Endodermal cell (in vitro differentiated cells): ENCODE results near the gene CTDSP2. TPM values are rescaled to one million over a fixed set of nuclear protein-coding genes. Genes with fewer than 3 reads are reported as not detected.
A peak's percentile ranks its signal among the peaks of the same experiment; 100 is the strongest.

ENCODE experiments used
- DNase-seq: peaks from one replicate; pipeline ENCODE4 v3.0.0-alpha.2; 2017
- H3K27ac ChIP-seq: 2 replicates; pipeline ENCODE4 v1.5.1; 2013; ENCODE audit warnings: mild to moderate bottlenecking, low read depth, low read length, moderate library complexity
- H3K27me3 ChIP-seq: 2 replicates; pipeline ENCODE4 v1.6.1; 2013; ENCODE audit warnings: mild to moderate bottlenecking, low read length, moderate library complexity; ENCODE audit not compliant: insufficient read depth, control insufficient read depth, poor library complexity, severe bottlenecking
- H3K36me3 ChIP-seq: 2 replicates; pipeline ENCODE4 v1.7.0; 2013; ENCODE audit warnings: mild to moderate bottlenecking, low read length, moderate library complexity; ENCODE audit not compliant: control insufficient read depth, insufficient read depth
- H3K4me1 ChIP-seq: one replicate; pipeline ENCODE4 v1.7.0; 2013; ENCODE audit warnings: low read length; ENCODE audit not compliant: control insufficient read depth, insufficient read depth
- H3K4me3 ChIP-seq: 2 replicates; pipeline ENCODE4 v1.5.1; 2013; ENCODE audit warnings: mild to moderate bottlenecking, low read length, moderate library complexity
- H3K9ac ChIP-seq: 2 replicates; pipeline ENCODE4 v1.6.1; 2013; ENCODE audit warnings: mild to moderate bottlenecking, low read length, moderate library complexity; ENCODE audit not compliant: poor library complexity, severe bottlenecking; ENCODE audit errors: extremely low read depth
- H3K9me3 ChIP-seq: 2 replicates; pipeline ENCODE4 v1.6.1; 2013; ENCODE audit warnings: mild to moderate bottlenecking, low read length, moderate library complexity; ENCODE audit not compliant: control insufficient read depth
- H3K27ac Mint-ChIP-seq: 2 replicates; pipeline ENCODE4 v1.8.0; 2020; ENCODE audit warnings: mixed read lengths
- H3K27me3 Mint-ChIP-seq: 2 replicates; pipeline ENCODE4 v1.8.0; 2021; ENCODE audit warnings: mild to moderate bottlenecking, mixed read lengths; ENCODE audit not compliant: insufficient read depth
- H3K36me3 Mint-ChIP-seq: 2 replicates; pipeline ENCODE4 v1.8.0; 2020; ENCODE audit warnings: low read depth, mixed read lengths
- H3K4me1 Mint-ChIP-seq: 2 replicates; pipeline ENCODE4 v1.8.0; 2020; ENCODE audit warnings: mixed read lengths
- H3K4me3 Mint-ChIP-seq: 2 replicates; pipeline ENCODE4 v1.8.0; 2020; ENCODE audit warnings: mild to moderate bottlenecking, moderate library complexity, mixed read lengths
- H3K9me3 Mint-ChIP-seq: 2 replicates; pipeline ENCODE4 v1.8.0; 2020; ENCODE audit warnings: mild to moderate bottlenecking, mixed read lengths
- WGBS, 2 experiments: methylation state at CpG; one replicate each; pipeline versions ENCODE4 v1.1.5 to v1.1.7; 2013; ENCODE audit warnings: missing lambda C conversion rate in 2 of 2, mixed read lengths in 1 of 2; ENCODE audit not compliant: insufficient coverage in 1 of 2, insufficient read length in 1 of 2; 5-methylcytosine and 5-hydroxymethylcytosine counted together
- total RNA-seq, 2 donors: library from RNA; stranded (reverse); fragmentation: NEBNext Ultra II Directional in 1 of 2; extraction: Animal tissue kit (Norgen Biotek cat#: 25700) in 1 of 2; gene quantifications; 2 replicates in 1 of 2; 3 replicates in 1 of 2; pipeline ENCODE4 v1.2.1, GENCODE V29; 2021
- TF ChIP-seq, protein P1 (sequence below): fragments of 200-600 bp; sonication (generic); conservative IDR thresholded peaks from 2 replicates; pipeline ENCODE4 v1.5.0; 2021; ENCODE audit warnings: antibody characterized with exemption, mild to moderate bottlenecking

Gene CTDSP2
- total RNA-seq, 2 donors from 2014 or later = 137 to 148 TPM

DNA sequence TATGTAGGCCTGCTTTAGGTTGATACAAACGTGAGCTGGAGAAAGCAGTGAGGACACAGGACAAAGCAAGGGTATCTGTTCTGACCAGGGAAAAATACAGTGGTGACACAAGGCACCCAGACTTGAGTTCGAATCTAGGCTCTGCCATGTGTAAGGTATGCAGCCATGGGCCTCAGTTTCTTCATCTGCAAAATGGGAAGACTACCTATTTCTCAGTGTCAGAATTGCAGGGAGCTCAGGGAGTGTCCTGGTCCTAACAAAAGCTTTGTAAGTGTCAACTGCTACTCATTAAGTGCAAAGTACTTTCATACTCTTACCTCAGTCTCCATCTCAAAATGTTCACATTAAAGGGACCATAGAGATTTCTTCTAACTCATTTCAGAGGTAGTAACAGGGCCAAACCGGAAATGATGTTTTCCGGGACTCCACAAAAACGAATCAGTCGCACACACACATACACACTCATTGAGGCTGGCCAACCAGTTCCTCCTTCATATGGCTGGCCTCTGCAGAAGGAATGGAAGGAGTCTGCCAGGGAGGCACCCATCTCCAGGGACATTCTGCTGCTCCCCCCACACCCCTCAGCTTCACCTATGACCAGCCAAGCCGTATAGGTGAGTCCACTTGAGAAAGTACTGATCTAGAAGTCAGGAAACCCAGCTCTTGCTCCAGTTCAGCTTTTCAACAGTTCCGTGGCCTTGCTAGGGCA, 7.8 kb downstream of the CTDSP2 start:
- Histone ChIP-seq H3K9ac (no peak overlapping the region), H3K9me3 (no peaks in the 10 kb centered on the region), H3K36me3 (peaks cover 13% of the 10 kb centered on the region), H3K27ac (no peak overlapping the region), H3K4me1 (peaks cover 47% of the 10 kb centered on the region), H3K27me3 (no peaks in the 10 kb centered on the region), H3K4me3 (no peak overlapping the region)
- DNase-seq = no peak
- TF ChIP-seq, protein P1, sequence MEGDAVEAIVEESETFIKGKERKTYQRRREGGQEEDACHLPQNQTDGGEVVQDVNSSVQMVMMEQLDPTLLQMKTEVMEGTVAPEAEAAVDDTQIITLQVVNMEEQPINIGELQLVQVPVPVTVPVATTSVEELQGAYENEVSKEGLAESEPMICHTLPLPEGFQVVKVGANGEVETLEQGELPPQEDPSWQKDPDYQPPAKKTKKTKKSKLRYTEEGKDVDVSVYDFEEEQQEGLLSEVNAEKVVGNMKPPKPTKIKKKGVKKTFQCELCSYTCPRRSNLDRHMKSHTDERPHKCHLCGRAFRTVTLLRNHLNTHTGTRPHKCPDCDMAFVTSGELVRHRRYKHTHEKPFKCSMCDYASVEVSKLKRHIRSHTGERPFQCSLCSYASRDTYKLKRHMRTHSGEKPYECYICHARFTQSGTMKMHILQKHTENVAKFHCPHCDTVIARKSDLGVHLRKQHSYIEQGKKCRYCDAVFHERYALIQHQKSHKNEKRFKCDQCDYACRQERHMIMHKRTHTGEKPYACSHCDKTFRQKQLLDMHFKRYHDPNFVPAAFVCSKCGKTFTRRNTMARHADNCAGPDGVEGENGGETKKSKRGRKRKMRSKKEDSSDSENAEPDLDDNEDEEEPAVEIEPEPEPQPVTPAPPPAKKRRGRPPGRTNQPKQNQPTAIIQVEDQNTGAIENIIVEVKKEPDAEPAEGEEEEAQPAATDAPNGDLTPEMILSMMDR = no peak
- Mint-ChIP-seq H3K27me3 (no peaks in the 10 kb centered on the region), H3K4me1 (peaks cover 84% of the 10 kb centered on the region), H3K27ac (peak overlapping the region; percentile 85), H3K9me3 (no peaks in the 10 kb centered on the region), H3K36me3 (no peaks in the 10 kb centered on the region), H3K4me3 (no peak overlapping the region)
- 89 to 94% methylated on average over 7 to 8 of the region's 8 CpGs for WGBS, 2 experiments

DNA sequence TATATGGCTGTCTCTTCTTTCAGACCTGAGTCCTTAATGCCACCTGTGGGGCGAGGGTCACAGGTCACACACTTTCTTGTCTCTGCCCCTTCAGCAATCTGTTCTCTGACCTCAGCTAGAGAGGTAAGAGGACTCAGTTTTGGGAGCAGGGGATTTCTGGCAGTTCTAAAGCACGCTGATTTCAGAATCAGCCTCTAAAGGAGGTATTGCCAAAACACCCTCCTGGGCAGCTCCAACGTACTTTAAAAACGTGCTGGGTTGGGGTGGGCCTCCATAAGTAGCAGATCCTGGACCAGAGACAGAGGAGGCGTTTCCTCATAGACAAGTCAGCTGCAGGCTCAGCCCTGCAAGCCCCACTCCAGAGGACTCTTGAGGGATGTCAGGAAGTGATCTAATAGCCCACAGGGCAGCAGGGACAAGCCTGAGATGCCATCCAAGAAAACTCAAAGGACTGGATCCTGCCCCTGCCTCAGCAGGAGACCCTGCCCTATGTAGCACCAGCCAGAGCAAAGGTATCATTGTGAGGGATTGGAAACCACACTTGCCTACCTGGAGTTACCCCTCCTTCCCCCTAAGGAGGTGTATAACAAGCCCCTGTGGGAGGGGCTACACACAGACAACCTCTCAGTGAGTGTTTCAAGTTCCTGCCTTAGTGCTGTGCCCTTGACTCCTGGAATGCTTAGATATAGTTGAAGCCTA, 8.5 kb downstream of the CTDSP2 start:
- Histone ChIP-seq H3K4me1 (peaks cover 47% of the 10 kb centered on the region), H3K36me3 (peaks cover 9% of the 10 kb centered on the region), H3K9ac (no peak overlapping the region), H3K4me3 (no peak overlapping the region), H3K9me3 (no peaks in the 10 kb centered on the region), H3K27me3 (no peaks in the 10 kb centered on the region), H3K27ac (peak overlapping the region; percentile 62)
- peak; percentile 82 for DNase-seq
- WGBS, 2 experiments = 51 to 64% methylated on average over 5 of the region's 5 CpGs
- TF ChIP-seq, protein P1 = no peak
- Mint-ChIP-seq H3K36me3 (no peaks in the 10 kb centered on the region), H3K9me3 (no peaks in the 10 kb centered on the region), H3K4me3 (no peak overlapping the region), H3K27me3 (no peaks in the 10 kb centered on the region), H3K27ac (peak overlapping the region; percentile 85), H3K4me1 (peaks cover 84% of the 10 kb centered on the region)

DNA sequence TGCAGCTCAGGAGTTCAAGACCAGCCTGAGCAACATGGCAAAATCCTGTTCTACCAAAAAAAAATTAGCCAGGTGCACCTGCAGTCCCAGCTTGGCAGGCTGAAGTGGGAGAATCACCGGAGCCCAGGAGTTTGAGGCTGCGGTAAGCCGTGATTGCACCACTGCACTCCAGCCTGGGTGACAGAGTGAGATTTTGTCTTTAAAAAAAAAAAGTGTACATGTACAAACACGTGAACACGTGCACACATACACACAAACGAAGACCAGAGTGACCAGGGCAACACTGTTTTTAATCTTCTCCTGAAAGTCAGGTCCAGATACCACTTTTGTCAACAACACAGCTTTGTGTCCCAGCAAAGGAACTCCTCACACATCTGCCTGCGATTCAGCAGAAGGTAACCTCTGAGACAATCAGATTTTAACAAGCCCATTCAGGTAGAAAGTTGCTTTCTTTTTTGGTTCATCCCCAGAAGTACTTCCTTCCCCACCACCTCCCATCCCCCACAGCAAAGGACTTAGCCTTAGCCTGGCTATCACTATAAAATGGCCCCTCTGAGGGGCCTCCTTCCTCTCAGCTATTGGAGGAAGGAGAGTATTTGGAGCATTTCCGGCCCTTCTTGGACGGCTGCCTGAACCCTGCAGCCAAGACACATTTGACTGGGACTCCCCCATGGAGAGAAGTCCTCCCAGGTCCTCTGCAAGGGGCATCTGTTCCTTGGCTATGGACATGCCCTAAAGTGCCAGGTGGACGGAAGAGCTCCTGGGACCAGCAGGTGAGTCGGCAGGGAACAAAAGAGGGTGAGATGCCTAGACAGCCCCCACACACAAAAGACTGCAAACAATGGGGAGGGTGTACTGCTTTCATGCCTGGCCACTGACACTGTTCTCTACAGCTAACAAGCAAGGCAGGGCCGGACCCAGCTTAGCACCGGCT, 9.8 kb downstream of the CTDSP2 start:
- Histone ChIP-seq H3K9ac (no peak overlapping the region), H3K36me3 (peaks cover 9% of the 10 kb centered on the region), H3K9me3 (no peaks in the 10 kb centered on the region), H3K4me1 (peaks cover 38% of the 10 kb centered on the region), H3K4me3 (peak overlapping the region; percentile 61), H3K27ac (peak overlapping the region; percentile 74), H3K27me3 (no peaks in the 10 kb centered on the region)
- TF ChIP-seq, protein P1 = no peak
- peaks cover 73% of the 10 kb centered on the region for H3K4me1 Mint-ChIP-seq
- peak overlapping the region; percentile 81 for H3K27ac Mint-ChIP-seq
- no peaks in the 10 kb centered on the region for H3K27me3 Mint-ChIP-seq
- peak; percentile 78 for DNase-seq
- H3K9me3 Mint-ChIP-seq = no peaks in the 10 kb centered on the region
- no peaks in the 10 kb centered on the region for H3K36me3 Mint-ChIP-seq
- whole genome bisulfite sequencing, 2 experiments = 68 to 71% methylated on average over 8 to 13 of the region's 13 CpGs
- H3K4me3 Mint-ChIP-seq = peak overlapping the region; percentile 34
